Globus pallidus (tissue), 1 donor: ENCODE results near the gene RPL18.
A peak's percentile ranks its signal among the peaks of the same experiment; 100 is the strongest.
"Not testable (repeated sequence)": the region's sequence is repeated elsewhere in the genome, so short reads cannot be mapped to it uniquely, and the experiment has no call there.

Experiments
- DNase-seq: peaks from one replicate; pipeline ENCODE4 v3.0.0-alpha.2; 2015; ENCODE audit warnings: low spot score

RPL18 gene

GRCh38 chr19:48588670-48589401, 30.1 kb downstream of the RPL18 start:
- DNase-seq: peak; percentile 68

- DNase-seq: no peak
Observed at GRCh38 chr19:48587387-48587786, 31.6 kb downstream of the RPL18 start.

- DNase-seq: no peak
Observed at GRCh38 chr19:48582168-48582567, 36.8 kb downstream of the RPL18 start.

- no peak for DNase-seq
Observed at GRCh38 chr19:48578891-48579290, 40.1 kb downstream of the RPL18 start.

- DNase-seq: not testable (repeated sequence)
Observed at GRCh38 chr19:48577908-48578307, 41.1 kb downstream of the RPL18 start.

GRCh38 chr19:48575931-48576622, 42.9 kb downstream of the RPL18 start:
- DNase-seq: no peak

GRCh38 chr19:48573163-48573505, 45.8 kb downstream of the RPL18 start:
- no peak for DNase-seq

- DNase-seq: no peak
Observed at GRCh38 chr19:48571378-48572162, 47.4 kb downstream of the RPL18 start.

GRCh38 chr19:48569814-48570213, 49.2 kb downstream of the RPL18 start:
- no peak for DNase-seq

- DNase-seq: peak; percentile 29
Observed at GRCh38 chr19:48568345-48568886, 50.6 kb downstream of the RPL18 start.
